AG09319 (cell line): ENCODE results near the gene XPO4.
"Not testable (repeated sequence)": the region's sequence is repeated elsewhere in the genome, so short reads cannot be mapped to it uniquely, and the experiment has no call there.

Source experiments
- DNase-seq: peaks from one replicate; pipeline ENCODE4 v3.0.0-alpha.2; 2010; ENCODE audit warnings: low read depth; ENCODE audit errors: extremely low read depth
- CTCF ChIP-seq: IDR thresholded peaks from 2 replicates; pipeline ENCODE4 v1.5.1; 2011; ENCODE audit warnings: low read depth, mild to moderate bottlenecking, inconsistent platforms, low read length, moderate library complexity

The XPO4 gene

GRCh38 chr13:20927596-20928257, 25.2 kb upstream of the XPO4 start:
- DNase-seq: no peak
- no peak for TF ChIP-seq CTCF

GRCh38 chr13:20925395-20925790, 22.8 kb upstream of the XPO4 start:
- not testable (repeated sequence) for DNase-seq

GRCh38 chr13:20924758-20925394, 22.3 kb upstream of the XPO4 start:
- peak; percentile 54 for DNase-seq
- TF ChIP-seq CTCF: peak; percentile 87

- no peak for DNase-seq
- TF ChIP-seq CTCF: no peak
Measured at GRCh38 chr13:20923272-20923671, 20.7 kb upstream of the XPO4 start.

GRCh38 chr13:20921572-20921971, 19.0 kb upstream of the XPO4 start:
- no peak for DNase-seq
- TF ChIP-seq CTCF: no peak

- not testable (repeated sequence) for DNase-seq
Measured at GRCh38 chr13:20915676-20916075, 13.1 kb upstream of the XPO4 start.

GRCh38 chr13:20911037-20911436, 8.5 kb upstream of the XPO4 start:
- no peak for TF ChIP-seq CTCF
- DNase-seq: no peak

GRCh38 chr13:20908714-20909497, 6.4 kb upstream of the XPO4 start:
- TF ChIP-seq CTCF: no peak
- DNase-seq: no peak
